HUES64 (cell line): ENCODE measurements around the gene IFT27.
"Not testable (repeated sequence)": the region's sequence is repeated elsewhere in the genome, so short reads cannot be mapped to it uniquely, and the experiment has no call there.

ENCODE experiments used
- H3K27ac ChIP-seq: 2 replicates; pipeline ENCODE4 v1.7.0; 2013; ENCODE audit warnings: low read depth, low read length, inconsistent platforms
- H3K27me3 ChIP-seq: 2 replicates; pipeline ENCODE4 v1.6.1; 2013; ENCODE audit warnings: mild to moderate bottlenecking, low read length; ENCODE audit not compliant: insufficient read depth
- H3K36me3 ChIP-seq: 2 replicates; pipeline ENCODE4 v1.6.1; 2013; ENCODE audit warnings: mild to moderate bottlenecking, low read length; ENCODE audit not compliant: insufficient read depth
- H3K4me1 ChIP-seq: 2 replicates; pipeline ENCODE4 v1.6.1; 2013; ENCODE audit warnings: mild to moderate bottlenecking, low read length, moderate library complexity; ENCODE audit not compliant: insufficient read depth
- H3K4me3 ChIP-seq: 2 replicates; pipeline ENCODE4 v1.5.1; 2013; ENCODE audit warnings: mild to moderate bottlenecking, low read length, moderate library complexity
- H3K9ac ChIP-seq: 2 replicates; pipeline ENCODE4 v1.6.1; 2013; ENCODE audit warnings: mild to moderate bottlenecking, low read depth, low read length
- H3K9me3 ChIP-seq: 2 replicates; pipeline ENCODE4 v1.6.1; 2013; ENCODE audit warnings: low read depth, low read length; ENCODE audit not compliant: insufficient read depth
- WGBS: fragments of 150-250, 120-280 bp; methylation state at CpG from one replicate; pipeline ENCODE4 v1.1.7; 2013; ENCODE audit warnings: missing lambda C conversion rate; 5-methylcytosine and 5-hydroxymethylcytosine counted together

IFT27 gene

DNA sequence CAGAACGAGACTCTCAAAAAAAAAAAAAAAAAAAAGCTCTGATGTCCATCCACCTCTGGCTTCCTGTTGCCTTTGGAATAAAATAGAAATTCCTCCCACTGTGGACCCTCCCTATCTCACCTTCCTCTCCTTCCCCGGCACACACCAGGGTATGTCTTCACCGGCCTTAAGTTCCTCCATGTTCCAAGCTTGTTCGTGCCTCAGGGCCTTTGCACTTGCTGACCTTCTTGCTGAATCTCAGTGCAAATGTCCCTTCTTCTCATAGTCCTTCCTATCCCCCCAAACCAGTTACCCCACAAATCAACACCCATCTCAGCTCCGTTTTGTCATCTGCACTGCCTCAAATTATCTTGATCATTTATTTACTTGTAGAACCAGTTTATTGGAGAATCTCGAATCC lies 20.6 kb downstream of the IFT27 start:
- Histone ChIP-seq H3K27ac (no peak overlapping the region), H3K36me3 (no peaks in the 10 kb centered on the region), H3K9me3 (no peaks in the 10 kb centered on the region), H3K27me3 (peaks cover 17% of the 10 kb centered on the region), H3K4me1 (no peaks in the 10 kb centered on the region), H3K4me3 (no peak overlapping the region), H3K9ac (no peak overlapping the region)
- 92% methylated on average over 6 of the region's 6 CpGs for WGBS

DNA sequence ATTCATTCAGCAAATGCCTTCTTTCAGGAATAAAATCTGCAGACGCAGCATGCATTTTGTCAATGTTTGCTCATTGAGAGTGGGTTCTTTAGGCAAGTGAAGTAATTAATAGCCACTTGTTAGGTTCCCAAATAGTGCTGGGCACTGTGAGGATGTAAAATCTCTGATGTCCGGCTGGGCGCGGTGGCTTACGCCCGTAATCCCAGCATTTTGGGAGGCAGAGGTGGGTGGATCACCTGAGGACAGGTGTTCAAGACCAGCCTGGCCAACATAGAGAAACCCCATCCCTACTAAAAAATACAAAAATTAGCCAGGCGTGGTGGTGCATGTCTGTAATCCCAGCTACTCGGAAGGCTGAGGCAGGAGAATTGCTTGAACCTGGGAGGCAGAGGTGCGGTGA lies 21.0 kb downstream of the IFT27 start:
- H3K27ac ChIP-seq, H3K4me1 ChIP-seq, H3K4me3 ChIP-seq, H3K9ac ChIP-seq, H3K36me3 ChIP-seq, H3K9me3 ChIP-seq: not testable (repeated sequence)
- 97% methylated on average over 9 of the region's 9 CpGs for WGBS
- H3K27me3 ChIP-seq, result peaks cover 17% of the 10 kb centered on the region

DNA sequence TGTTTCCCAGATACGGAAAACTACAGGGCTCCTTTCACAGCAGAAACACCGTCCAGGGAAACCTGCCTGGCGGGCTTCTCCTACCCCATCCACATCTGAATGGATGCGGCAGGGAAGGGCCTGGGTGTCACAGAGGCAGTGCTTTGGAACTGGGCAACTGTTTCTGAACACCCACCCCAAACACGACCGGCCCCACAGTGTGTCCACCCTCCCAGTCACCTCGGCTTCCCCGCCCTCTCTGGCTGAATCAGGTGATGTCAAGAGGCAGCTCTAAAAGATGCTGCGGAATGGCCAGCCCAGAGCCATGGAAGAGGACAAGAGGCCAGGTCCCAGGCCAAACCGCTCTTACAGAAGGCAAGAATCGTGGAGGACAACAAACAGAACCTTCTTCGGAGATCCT lies 22.0 kb downstream of the IFT27 start:
- Histone ChIP-seq H3K36me3 (no peaks in the 10 kb centered on the region), H3K27me3 (peaks cover 17% of the 10 kb centered on the region), H3K9me3 (no peaks in the 10 kb centered on the region), H3K4me3 (no peak overlapping the region), H3K9ac (no peak overlapping the region), H3K27ac (no peak overlapping the region), H3K4me1 (no peaks in the 10 kb centered on the region)
- 82% methylated on average over 12 of the region's 12 CpGs for WGBS

DNA sequence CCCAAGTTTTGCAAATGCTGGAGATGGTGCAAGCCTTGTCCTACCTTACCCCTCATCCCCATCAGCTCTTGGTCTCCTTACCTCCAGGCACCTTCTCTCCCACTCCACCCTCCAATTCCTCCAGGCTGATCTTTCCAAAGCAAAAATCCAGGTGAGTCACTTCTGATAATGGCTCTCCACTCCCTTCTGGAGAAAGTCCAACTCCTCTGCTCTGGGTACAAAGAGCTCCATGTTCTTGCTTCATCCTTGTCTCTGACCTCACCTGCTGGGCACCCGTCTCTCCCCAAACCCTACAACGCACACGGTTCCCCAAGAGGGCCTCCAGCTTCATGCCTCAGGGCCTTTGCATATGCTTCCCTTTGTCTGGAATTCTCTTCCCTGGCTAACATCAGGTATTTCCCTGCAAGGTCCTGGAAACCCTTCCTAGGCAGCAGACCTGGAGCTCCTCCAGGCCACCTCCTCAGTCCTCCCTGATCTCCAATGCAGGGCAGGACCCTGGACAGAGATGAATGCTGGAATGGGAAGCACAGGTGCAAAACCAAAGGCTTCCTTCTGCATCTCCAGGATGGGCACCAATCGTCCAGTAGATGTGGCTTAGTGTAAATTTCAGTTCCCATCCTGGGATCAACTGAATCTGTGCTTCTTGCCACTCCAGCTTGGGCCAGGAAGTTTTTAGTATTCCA lies 22.7 kb downstream of the IFT27 start:
- 66% methylated on average over 4 of the region's 4 CpGs for WGBS
- Histone ChIP-seq H3K36me3 (no peaks in the 10 kb centered on the region), H3K4me1 (no peaks in the 10 kb centered on the region), H3K27me3 (peaks cover 17% of the 10 kb centered on the region), H3K9me3 (no peaks in the 10 kb centered on the region), H3K4me3 (no peak overlapping the region), H3K27ac (no peak overlapping the region), H3K9ac (no peak overlapping the region)

DNA sequence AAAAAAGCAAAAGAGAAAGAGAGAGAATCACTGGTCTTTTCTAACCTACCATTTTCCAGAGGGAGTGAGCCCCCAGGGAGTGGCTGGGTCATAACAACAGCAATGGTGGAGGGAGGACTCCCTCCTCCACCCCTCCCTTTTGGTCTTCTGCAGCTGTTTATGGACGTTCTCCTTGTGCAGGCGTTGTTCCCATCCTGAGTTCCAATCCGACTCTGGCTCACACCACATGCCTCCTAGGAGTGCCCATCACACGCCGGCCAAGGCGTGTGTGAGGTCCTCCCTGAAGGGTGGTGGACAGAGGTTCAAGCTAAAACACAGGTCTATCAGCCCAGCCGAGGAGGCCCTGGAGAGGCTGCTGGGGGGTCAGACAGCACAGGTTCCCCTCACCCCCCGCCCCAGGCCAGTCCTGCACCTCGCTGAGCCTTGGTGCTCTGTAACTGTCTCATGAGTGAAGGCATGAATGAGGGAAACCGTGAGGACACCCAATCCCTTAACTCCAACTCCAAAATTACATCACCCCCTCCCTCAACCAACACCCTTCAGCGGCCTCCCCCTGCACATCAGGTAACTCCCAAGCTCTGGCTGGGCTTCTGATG lies 29.4 kb downstream of the IFT27 start:
- H3K36me3 ChIP-seq, result no peaks in the 10 kb centered on the region
- H3K27me3 ChIP-seq, result no peaks in the 10 kb centered on the region
- no peak overlapping the region for H3K9ac ChIP-seq
- 85% methylated on average over 11 of the region's 11 CpGs for WGBS
- H3K9me3 ChIP-seq, result no peaks in the 10 kb centered on the region
- H3K4me1 ChIP-seq, result no peaks in the 10 kb centered on the region
- no peak overlapping the region for H3K4me3 ChIP-seq
- H3K27ac ChIP-seq, result no peak overlapping the region

DNA sequence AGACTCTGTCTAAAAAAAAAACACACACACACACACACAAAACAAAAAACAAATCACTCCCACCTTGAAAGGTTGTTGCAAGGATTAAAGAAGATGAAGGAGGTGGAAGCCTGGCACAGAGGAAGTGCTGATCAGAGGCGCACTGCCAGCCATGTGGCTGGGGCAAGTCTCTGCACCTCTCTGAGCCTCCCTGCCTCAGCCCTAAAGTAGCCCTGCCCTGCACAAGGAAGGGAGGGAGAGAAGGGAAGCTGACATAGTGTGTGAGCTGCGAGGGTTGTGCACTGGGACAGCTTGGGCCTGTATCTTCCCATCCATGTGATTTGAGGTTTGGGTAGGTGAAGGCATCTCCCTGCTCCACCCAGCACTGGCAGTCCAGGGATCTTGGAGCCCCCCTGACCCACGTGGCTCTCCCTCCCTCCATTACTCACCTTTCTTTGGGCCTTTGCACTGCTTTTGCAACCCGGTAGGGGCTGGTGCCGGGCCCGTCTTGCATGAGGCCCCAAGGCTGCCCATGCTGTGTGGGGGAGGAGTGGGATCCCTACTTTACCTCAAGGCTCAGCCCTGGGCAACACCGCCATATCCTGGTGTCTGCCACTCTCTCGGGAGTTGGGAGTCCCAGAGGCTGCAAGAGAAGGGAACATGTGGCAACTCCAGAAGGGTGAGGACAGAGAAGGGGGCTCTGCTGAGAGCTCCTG lies 30.5 kb downstream of the IFT27 start:
- Histone ChIP-seq H3K9ac (no peak overlapping the region), H3K27me3 (no peaks in the 10 kb centered on the region), H3K27ac (no peak overlapping the region), H3K36me3 (no peaks in the 10 kb centered on the region), H3K4me1 (no peaks in the 10 kb centered on the region), H3K4me3 (no peak overlapping the region), H3K9me3 (no peaks in the 10 kb centered on the region)
- 88% methylated on average over 8 of the region's 8 CpGs for WGBS

DNA sequence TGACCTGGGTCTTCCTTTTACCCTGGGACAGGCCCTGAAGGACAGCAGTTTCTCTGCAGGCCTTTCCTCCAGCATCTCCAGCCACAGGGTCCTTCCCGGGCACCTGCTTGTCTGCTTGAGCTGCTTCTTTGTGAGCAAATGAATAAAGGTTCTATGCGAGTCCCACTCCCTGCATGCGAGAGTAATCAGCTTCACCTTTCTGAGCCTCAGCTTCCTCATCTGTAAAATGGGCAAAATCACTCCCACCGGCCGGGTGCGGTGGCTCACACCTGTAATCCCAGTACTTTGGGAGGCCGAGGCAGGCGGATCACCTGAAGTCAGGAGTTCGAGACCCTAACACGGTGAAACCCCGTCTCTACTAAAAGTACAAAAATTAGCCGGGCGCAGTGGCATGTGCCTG lies 31.1 kb downstream of the IFT27 start:
- Histone ChIP-seq H3K9ac (no peak overlapping the region), H3K9me3 (no peaks in the 10 kb centered on the region), H3K27ac (no peak overlapping the region), H3K4me3 (no peak overlapping the region), H3K36me3 (no peaks in the 10 kb centered on the region), H3K4me1 (no peaks in the 10 kb centered on the region), H3K27me3 (peaks cover 3% of the 10 kb centered on the region; the same call in 1 of the 2 replicates)
- 97% methylated on average over 13 of the region's 13 CpGs for WGBS

DNA sequence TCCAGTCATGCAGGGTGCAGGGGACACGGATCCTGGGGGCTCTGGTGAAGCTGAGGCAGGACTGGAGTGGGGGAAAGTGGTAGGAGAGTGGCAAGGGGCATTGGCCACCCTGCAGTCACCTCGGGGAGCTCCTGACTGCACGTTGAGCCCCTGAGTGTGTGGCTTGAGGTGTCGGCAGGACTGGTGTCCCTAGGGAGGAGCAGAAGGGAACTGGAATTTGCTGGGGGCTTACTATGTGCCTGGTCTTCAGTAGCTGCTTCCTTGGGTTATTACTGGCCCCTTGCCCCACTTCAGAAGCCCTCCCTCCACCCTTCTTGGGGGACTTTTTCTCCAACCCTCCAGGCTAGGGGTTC lies 31.5 kb downstream of the IFT27 start:
- H3K36me3 ChIP-seq, result no peaks in the 10 kb centered on the region
- no peak overlapping the region for H3K4me3 ChIP-seq
- peaks cover 3% of the 10 kb centered on the region for H3K27me3 ChIP-seq
- H3K4me1 ChIP-seq, result no peaks in the 10 kb centered on the region
- no peak overlapping the region for H3K27ac ChIP-seq
- H3K9me3 ChIP-seq, result no peaks in the 10 kb centered on the region
- 87% methylated on average over 4 of the region's 4 CpGs for WGBS
- H3K9ac ChIP-seq, result no peak overlapping the region

DNA sequence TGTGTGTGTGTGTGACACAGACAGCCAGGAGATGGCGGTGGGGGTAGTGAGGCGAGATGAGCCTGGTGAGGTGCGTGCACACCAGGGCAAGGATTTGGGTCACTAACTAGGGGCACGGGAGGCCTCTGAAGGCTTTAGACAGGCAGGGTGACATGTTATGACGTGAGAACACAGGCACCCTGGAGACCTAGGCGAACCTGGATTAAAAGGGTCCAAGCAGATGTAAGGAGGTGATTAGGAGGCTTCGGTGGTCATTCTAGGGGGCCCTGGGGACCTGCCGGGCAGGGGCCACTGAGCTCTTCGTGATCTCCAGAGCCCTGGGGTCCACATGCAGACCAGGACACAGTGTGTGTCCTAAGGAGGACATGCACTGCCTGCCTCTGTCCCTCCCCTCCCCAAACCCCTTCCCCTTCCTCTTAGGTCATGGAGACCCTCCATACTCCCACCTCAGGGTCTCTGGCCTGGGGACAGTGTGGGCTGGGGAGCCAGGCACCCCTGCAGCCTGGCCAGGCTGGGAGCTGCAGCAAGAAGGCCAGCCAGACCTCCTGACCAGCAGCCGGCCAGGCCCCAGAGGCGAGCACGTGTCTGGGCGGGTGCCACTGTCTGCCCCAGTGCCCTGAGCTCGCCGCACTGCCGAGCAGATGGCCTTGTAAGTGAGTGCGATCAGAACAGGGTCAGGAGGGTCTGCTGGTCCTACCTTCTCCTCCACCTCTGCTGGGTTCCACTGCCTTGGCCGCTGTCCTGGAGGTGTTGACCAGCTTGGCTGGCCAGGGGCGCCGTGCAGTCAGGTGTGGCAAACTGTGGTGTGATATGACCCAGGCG lies 32.1 kb downstream of the IFT27 start:
- peaks cover 3% of the 10 kb centered on the region for H3K27me3 ChIP-seq
- 94% methylated on average over 21 of the region's 21 CpGs for WGBS
- H3K9me3 ChIP-seq, result 0 out of 2 replicates have a peak, but pooled peaks cover 3% of the 10 kb centered on the region

DNA sequence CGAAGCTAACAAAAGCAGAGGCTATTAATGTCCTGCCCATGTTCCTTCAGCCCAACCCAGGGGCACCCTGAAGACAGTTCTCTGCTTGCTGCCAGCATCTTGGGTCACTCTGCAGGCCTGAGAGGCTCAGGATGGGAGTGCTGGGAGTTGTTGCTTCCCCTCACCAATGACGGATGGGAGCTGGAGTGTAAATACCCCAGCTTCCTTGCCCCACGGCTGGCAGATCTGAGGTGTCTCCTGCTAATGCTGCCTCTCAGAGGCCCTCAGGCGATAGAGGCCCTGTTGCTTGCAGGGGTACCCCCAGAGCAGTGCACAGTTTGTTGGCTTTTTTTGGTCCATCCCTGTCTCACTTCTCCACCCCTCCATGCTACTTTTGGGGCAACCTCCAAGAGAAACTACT lies 32.9 kb downstream of the IFT27 start:
- WGBS, result 93% methylated on average over 4 of the region's 4 CpGs
- H3K4me3 ChIP-seq, result no peak overlapping the region
- peaks cover 3% of the 10 kb centered on the region for H3K27me3 ChIP-seq
- H3K9me3 ChIP-seq, result 0 out of 2 replicates have a peak, but pooled peaks cover 3% of the 10 kb centered on the region
- H3K36me3 ChIP-seq, result no peaks in the 10 kb centered on the region
- H3K9ac ChIP-seq, result no peak overlapping the region
- H3K27ac ChIP-seq, result no peak overlapping the region
- H3K4me1 ChIP-seq, result no peaks in the 10 kb centered on the region

More for the DNA sequence above, 32.1 kb downstream of the IFT27 start:
- Histone ChIP-seq H3K9ac (no peak overlapping the region), H3K4me1 (no peaks in the 10 kb centered on the region), H3K36me3 (no peaks in the 10 kb centered on the region), H3K4me3 (no peak overlapping the region), H3K27ac (no peak overlapping the region)

DNA sequence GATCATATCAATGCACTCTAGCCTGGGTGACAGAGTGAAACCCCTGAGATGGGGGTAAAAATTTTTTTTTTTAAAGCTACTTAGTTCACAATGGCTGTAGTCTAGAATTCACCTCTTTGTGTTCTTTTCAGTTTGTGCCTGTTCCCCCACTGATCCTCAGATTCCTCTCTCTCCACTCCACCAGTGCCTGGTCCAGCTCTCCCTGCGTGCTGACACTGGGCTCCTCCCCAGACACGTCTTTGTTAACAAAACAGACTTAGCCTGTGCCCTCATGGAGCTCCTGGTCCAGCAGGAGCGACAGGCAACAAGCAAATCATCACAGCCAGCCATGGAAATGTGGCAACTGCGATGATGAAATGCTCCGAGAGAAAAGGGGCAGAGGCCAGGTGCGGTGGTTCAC lies 34.0 kb downstream of the IFT27 start:
- Histone ChIP-seq H3K36me3 (no peaks in the 10 kb centered on the region), H3K9ac (no peak overlapping the region), H3K27ac (no peak overlapping the region), H3K9me3 (0 out of 2 replicates have a peak, but pooled peaks cover 3% of the 10 kb centered on the region), H3K4me3 (no peak overlapping the region), H3K4me1 (no peaks in the 10 kb centered on the region), H3K27me3 (peaks cover 3% of the 10 kb centered on the region)
- WGBS, result 65% methylated on average over 6 of the region's 6 CpGs
